Progenitor cell of endocrine pancreas (in vitro differentiated cells): ENCODE results near the gene ADRA2C. TPM values are rescaled to one million over a fixed set of nuclear protein-coding genes. Genes with fewer than 3 reads are reported as not detected.

ENCODE experiments used
- DNase-seq: peaks from one replicate; pipeline ENCODE4 v3.0.0; 2021; ENCODE audit warnings: low spot score; ENCODE audit not compliant: unreplicated experiment
- H3K27ac Mint-ChIP-seq: 2 replicates; pipeline ENCODE4 v1.8.0; 2021; ENCODE audit warnings: mild to moderate bottlenecking, moderate library complexity, mixed read lengths
- H3K27me3 Mint-ChIP-seq: 2 replicates; pipeline ENCODE4 v1.8.0; 2021; ENCODE audit warnings: mixed read lengths
- H3K36me3 Mint-ChIP-seq: 2 replicates; pipeline ENCODE4 v1.8.0; 2022; ENCODE audit warnings: mixed read lengths; ENCODE audit not compliant: insufficient read depth
- H3K4me1 Mint-ChIP-seq: 2 replicates; pipeline ENCODE4 v1.8.0; 2021; ENCODE audit warnings: low read depth, mixed read lengths
- H3K4me3 Mint-ChIP-seq: 2 replicates; pipeline ENCODE4 v1.8.0; 2021; ENCODE audit warnings: low read depth, mild to moderate bottlenecking, moderate library complexity, mixed read lengths
- H3K9me3 Mint-ChIP-seq: 2 replicates; pipeline ENCODE4 v1.8.0; 2021; ENCODE audit warnings: low read depth, mixed read lengths
- CTCF ChIP-seq: fragments of 200-600 bp; sonication (generic); IDR thresholded peaks from one replicate; pipeline ENCODE4 v1.5.0; 2021; ENCODE audit warnings: antibody characterized with exemption, mild to moderate bottlenecking; ENCODE audit not compliant: unreplicated experiment
- total RNA-seq: library from RNA; stranded (reverse); gene quantifications from 2 replicates; pipeline ENCODE4 v1.2.1, GENCODE V29; 2021

The ADRA2C gene
- total RNA-seq, 1 donor from 2014 or later, result 3.0 TPM

GRCh38 chr4:3816256-3816825 lies 50.2 kb downstream of the ADRA2C start:
- H3K4me3 Mint-ChIP-seq, result no peak overlapping the region
- H3K9me3 Mint-ChIP-seq, result no peaks in the 10 kb centered on the region
- peaks cover 16% of the 10 kb centered on the region for H3K27me3 Mint-ChIP-seq
- peaks cover 4% of the 10 kb centered on the region for H3K4me1 Mint-ChIP-seq
- H3K27ac Mint-ChIP-seq, result no peak overlapping the region
- no peaks in the 10 kb centered on the region for H3K36me3 Mint-ChIP-seq
- no peak for TF ChIP-seq CTCF
- no peak for DNase-seq

GRCh38 chr4:3816983-3817960 lies 51.1 kb downstream of the ADRA2C start:
- H3K4me3 Mint-ChIP-seq, result no peak overlapping the region

More at GRCh38 chr4:3816983-3817960, 51.1 kb downstream of the ADRA2C start:
- no peak for DNase-seq
- no peak for TF ChIP-seq CTCF
- Mint-ChIP-seq H3K27ac (no peak overlapping the region), H3K27me3 (peaks cover 17% of the 10 kb centered on the region), H3K9me3 (no peaks in the 10 kb centered on the region), H3K4me1 (peaks cover 4% of the 10 kb centered on the region), H3K36me3 (no peaks in the 10 kb centered on the region)

Other genes with a start within 250 kb of the ADRA2C start
- 125 and 134 TPM in 2 replicates for gene LRPAP1, start 234.0 kb upstream of the ADRA2C start, total RNA-seq